DMS53 treated with DMSO at 0.1 percent for 48 hours (cell line): ENCODE measurements around the gene SLC16A10.

ENCODE experiments used
- DNase-seq: peaks from one replicate; lab custom pipeline; 2025; ENCODE audit not compliant: unreplicated experiment; lab: John Stamatoyannopoulos, UW

SLC16A10 gene

GRCh38 chr6:111210194-111210728 lies 123.0 kb downstream of the SLC16A10 start:
- peak; percentile 24 for DNase-seq

DNA sequence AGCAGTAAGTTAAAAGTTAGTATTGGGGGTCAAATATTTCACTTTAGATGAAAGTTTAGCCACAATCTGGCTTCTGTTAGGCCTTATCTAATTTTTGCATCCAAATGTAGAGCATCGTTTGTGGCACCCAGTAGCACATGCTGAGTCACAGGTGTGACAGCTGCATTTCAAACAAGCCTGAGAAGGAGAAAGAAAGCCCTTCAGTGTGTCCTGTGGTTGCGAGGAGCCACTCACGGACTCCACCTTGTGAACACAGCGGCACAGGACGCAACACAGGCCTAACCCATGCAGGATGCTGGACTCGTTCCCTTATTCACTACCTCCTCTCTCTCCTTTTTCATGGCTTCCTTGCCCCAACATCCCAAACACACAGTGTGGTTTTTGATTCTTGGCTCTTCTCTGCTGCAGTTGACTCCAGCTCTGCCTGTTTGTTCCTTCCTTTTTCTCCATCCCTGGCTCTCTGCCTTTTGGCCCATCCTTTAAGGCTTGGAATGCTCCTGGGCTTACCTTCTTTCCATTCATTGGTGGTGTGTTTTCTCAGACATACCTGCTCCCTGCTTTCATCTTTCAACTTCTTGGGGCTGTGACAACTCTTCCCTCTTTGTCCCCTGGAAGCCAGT lies 124.2 kb downstream of the SLC16A10 start:
- no peak for DNase-seq

DNA sequence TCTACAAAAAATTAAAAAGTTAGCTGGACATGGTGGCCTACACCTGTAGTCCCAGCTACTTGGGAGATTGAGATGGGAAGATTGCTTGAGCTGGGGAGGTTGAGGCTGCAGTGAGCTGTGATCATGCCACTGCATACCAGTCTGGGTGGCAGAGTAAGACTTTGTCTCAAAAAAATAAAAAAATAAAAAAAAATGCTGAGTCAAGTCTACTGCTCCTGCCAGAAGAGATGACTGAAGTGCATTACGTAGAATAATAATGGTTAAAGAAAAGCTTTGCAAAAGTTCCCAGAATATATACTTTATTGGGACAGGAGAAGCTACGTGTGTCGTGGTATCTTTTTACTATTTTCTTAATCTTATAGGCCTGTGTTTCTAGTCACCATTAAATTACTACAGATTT lies 125.3 kb downstream of the SLC16A10 start:
- DNase-seq = no peak

DNA sequence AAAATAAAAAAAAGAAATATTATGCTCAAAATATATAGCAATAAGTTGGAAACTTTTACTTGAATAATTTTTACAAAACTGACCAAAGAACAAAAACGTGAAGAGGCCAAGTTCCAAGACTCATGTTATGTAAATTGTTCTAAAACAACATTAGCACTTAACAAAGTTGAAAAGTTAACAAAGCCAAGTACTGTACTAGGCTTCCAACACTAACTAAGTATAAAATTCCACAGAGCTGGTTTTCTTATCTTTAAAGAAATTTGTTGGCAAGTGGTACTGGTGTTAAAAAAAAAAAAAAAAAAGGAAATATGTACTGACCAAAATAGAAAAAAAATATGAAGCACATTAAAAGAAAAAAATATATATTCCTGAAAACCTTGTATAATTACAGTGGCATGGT lies 127.8 kb downstream of the SLC16A10 start:
- DNase-seq = no peak

GRCh38 chr6:111219785-111220184 lies 132.5 kb downstream of the SLC16A10 start:
- DNase-seq = no peak

GRCh38 chr6:111220383-111221031 lies 133.2 kb downstream of the SLC16A10 start:
- no peak for DNase-seq

DNA sequence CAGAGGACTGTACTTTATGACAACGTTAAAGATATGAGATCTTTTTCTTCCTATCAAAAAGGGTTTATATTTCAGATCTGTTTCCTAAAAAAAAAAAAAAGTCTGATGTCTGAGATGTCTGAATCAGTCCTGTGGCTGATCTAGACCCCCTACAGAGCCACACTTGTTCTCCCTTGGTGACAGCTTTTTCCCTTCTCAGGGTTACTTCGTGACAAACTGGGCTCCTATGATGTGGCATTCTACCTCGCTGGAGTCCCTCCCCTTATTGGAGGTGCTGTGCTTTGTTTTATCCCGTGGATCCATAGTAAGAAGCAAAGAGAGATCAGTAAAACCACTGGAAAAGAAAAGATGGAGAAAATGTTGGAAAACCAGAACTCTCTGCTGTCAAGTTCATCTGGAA lies 134.5 kb downstream of the SLC16A10 start:
- DNase-seq = no peak

- no peak for DNase-seq
These were observed 135.0 kb downstream of the SLC16A10 start for GRCh38 chr6:111222341-111222740.

DNA sequence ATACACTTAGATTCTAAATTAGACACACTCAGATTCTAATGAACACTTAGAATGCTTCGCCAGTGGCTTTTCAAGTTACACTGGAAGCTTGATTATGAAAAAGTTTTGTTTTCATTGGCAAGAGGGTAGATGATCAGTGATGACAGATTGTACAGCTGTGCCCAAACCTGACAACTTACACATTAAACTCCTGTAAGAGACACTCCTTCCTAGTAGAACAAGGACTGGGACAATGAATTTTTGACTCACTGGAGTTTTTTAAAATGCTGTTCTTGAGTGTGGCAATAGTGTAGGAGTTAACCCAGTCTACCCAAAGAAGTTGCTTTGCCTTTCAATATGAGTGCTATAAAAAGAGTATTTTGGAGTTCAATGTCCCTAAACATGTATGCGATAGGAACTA lies 140.8 kb downstream of the SLC16A10 start:
- DNase-seq = no peak

- DNase-seq = no peak
These were observed 143.2 kb downstream of the SLC16A10 start for GRCh38 chr6:111230351-111231089.

DNA sequence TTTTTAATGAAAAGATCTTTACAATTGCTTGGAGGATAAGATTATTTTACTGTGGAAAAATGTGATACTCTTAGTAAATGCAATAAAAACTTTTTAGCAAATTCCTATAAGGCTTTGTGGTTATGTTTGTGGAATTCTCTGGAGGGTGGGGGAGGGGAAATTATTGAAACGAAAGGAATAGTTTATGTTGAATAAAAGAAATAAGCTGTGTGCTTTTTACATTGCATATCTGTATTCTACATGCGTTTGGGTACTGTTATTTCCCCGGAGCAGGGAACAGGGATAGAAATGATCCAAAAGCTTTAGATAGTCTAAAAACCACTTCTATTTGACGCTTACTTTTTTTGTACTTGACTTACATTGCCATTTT lies 143.8 kb downstream of the SLC16A10 start:
- no peak for DNase-seq

GRCh38 chr6:111237852-111238251 lies 150.5 kb downstream of the SLC16A10 start:
- no peak for DNase-seq

DNA sequence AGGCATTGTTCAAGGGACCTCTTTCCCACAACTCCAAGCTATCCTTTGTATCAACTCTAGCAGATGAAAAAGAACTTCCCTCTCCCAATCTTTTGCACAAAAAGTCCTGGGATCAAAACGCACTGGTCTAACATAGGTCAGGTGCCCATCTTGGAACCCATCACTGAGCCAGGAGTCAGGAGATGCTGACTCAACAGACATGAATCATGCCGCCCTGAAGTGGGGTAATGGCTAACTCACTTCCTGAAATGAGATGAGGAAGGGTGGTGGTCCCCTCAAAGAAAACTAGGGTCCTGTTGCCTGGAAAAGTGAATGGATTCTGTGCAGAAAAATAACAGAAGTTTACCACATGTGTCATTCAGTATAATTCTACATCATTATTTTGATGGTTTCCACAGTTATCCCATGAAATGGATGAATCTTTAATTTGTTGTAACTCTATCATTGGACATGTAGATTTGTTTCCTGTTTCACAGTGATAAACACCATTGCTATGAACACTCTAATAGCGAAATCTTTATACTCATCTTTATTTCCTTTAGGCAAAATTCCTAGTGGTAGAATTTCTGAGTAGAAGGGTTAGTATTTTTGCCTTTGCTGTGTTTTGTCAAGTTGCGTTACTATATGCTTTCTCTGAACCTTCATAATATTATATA lies 151.3 kb downstream of the SLC16A10 start:
- no peak for DNase-seq

GRCh38 chr6:111239461-111239860 lies 152.2 kb downstream of the SLC16A10 start:
- no peak for DNase-seq

GRCh38 chr6:111242452-111242851 lies 155.1 kb downstream of the SLC16A10 start:
- no peak for DNase-seq

- no peak for DNase-seq
These were observed 155.8 kb downstream of the SLC16A10 start for GRCh38 chr6:111243095-111243494.

DNA sequence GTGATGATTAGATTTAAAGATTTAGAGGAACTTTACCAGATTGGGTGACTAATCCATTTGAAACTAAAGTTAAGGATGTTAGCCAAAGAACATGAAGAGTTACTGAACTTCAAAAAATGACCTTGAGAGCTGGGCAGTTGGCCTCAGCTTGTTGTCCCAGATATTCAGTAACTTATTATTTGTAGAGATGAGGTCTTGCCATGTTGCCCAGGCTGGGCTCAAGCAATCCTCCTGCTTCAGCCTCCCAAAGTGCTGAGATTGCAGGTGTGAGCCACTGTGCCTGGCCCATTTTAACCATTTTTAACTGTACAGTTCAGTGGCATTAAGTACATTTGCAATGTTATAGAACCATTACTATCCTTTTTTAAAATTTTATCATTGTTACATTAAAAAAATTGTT lies 161.5 kb downstream of the SLC16A10 start:
- no peak for DNase-seq

DNA sequence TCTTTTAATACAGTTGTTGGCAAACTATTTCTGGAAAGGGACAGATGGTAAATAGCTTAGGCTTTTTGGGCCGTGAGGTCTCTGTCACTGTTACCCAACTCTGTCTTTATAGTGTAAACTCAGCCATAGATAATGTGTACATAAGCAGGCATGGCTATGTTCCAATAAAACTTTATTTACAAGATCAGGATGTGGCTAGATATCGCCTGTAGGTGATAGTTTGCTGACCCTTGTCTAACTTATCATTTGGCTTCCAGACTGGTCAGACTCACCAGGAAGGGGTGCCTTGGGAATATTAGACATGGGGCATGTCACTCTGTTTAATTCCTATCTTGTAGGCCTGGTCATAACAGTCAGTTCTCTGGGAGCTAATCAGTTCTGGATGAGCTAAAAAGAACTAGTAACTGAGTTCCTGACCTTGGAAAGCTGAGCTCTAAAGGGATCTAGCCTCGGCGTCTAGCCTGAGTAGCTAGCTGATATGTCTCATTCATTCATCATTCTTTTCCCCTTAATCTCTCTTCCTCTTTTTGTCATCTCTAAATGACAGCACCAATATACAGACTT lies 163.6 kb downstream of the SLC16A10 start:
- no peak for DNase-seq

DNA sequence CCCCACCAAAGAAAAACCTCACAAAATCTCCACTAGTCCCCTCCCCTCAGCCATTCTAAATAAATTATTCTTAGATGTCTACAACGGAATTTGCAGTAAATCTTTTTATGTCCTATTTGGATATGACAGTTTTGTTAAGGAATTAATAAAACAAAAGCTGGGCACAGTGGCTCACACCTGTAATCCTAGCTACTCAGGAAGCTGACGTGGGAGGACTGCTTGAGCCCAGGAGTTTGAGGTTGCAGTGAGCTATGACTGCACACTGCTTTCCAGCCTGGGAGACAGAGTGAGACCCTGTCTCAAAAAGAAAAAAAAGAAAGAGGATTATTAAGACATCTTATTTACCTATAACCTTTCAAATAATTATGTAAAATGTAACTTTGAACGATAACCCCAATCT lies 165.4 kb downstream of the SLC16A10 start:
- no peak for DNase-seq

DNA sequence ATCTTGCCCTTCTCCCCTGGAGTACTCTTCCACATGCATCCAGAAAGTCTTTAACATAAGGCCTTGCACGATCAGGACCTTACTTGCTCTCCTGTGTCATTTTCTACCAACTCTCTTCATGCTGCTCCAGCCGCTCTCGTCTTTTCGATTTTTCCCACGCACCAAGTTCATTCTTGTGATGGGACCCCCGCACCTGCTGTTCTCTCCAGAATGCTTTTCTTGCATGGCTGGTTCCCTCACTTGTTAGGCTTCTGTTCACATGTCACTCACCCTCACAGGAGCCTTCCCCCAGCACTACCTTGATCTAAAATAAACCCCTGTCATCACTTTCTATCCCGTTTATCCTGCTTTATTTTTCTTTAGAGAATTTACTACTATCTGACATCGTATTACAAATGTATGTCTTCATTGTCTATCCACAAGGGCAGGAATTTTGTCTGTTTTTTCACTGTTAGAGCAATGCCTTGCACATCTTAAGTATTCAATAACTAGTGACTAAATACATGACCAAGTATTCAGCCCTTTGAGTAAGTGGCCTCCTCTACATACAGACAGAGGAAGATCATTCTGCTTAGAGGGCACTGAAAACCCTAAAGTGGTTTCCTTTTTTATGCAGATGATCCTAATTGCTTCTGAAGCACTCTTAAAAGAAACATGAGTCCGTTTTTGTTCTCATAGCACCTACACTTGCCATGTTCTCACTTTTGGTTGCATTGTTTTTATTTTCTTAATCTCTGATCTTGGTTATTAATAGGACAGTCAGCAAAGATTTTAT lies 166.9 kb downstream of the SLC16A10 start:
- DNase-seq = no peak

DNA sequence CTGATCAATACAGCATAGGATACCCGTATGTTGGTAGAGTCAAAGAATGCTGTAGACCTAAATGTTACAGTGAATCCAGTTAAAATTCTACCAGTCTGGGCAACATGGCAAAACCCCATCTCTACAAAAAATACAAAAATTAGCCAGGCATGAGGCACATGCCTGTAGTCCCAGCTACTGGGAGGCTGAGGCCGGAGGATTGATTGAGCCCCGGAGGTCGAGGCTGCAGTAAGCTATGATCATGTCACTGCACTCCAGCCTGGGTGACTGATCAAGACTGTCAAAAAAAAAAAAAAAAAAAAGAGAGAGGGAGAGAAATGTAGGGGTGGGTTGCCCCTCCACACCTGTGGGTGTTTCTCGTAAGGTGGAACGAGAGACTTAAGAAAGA lies 167.5 kb downstream of the SLC16A10 start:
- no peak for DNase-seq
